Neural crest cell (in vitro differentiated cells): ENCODE data around the gene PDGFD. TPM values are rescaled to one million over a fixed set of nuclear protein-coding genes. Genes with fewer than 3 reads are reported as not detected.

ENCODE experiments used
- DNase-seq: peaks from one replicate; pipeline ENCODE4 v3.0.0; 2021; ENCODE audit warnings: low read depth, mixed read lengths, low spot score
- H3K27ac Mint-ChIP-seq: one replicate; pipeline ENCODE4 v1.8.0; 2021; ENCODE audit warnings: mild to moderate bottlenecking, mixed read lengths; ENCODE audit not compliant: unreplicated experiment
- H3K27me3 Mint-ChIP-seq: 2 replicates; pipeline ENCODE4 v1.8.0; 2021; ENCODE audit warnings: low read depth, mild to moderate bottlenecking, mixed read lengths
- H3K36me3 Mint-ChIP-seq: 2 replicates; pipeline ENCODE4 v1.8.0; 2021; ENCODE audit warnings: low read depth, mild to moderate bottlenecking, mixed read lengths
- H3K4me1 Mint-ChIP-seq: 2 replicates; pipeline ENCODE4 v1.8.0; 2021; ENCODE audit warnings: mixed read lengths
- H3K4me3 Mint-ChIP-seq: one replicate; pipeline ENCODE4 v1.8.0; 2021; ENCODE audit warnings: mild to moderate bottlenecking, mixed read lengths
- H3K9me3 Mint-ChIP-seq: 2 replicates; pipeline ENCODE4 v1.8.0; 2021; ENCODE audit warnings: mixed read lengths
- total RNA-seq: library from RNA; stranded (reverse); gene quantifications from 2 replicates; pipeline ENCODE4 v1.2.1, GENCODE V29; 2021
- TF ChIP-seq, protein P1 (sequence below): fragments of 200-600 bp; sonication (generic); conservative IDR thresholded peaks from 2 replicates; pipeline ENCODE4 v1.5.0; 2021; ENCODE audit warnings: antibody characterized with exemption, mild to moderate bottlenecking

PDGFD gene
- total RNA-seq, 1 donor from 2014 or later, result 3.4 TPM

GRCh38 chr11:103959279-103959942 lies 204.5 kb downstream of the PDGFD start:
- no peaks in the 10 kb centered on the region for H3K9me3 Mint-ChIP-seq
- no peak overlapping the region for H3K27ac Mint-ChIP-seq
- no peaks in the 10 kb centered on the region for H3K27me3 Mint-ChIP-seq
- no peak overlapping the region for H3K4me3 Mint-ChIP-seq
- H3K36me3 Mint-ChIP-seq, result no peaks in the 10 kb centered on the region
- no peak for DNase-seq
- no peaks in the 10 kb centered on the region for H3K4me1 Mint-ChIP-seq
- TF ChIP-seq, protein P1, sequence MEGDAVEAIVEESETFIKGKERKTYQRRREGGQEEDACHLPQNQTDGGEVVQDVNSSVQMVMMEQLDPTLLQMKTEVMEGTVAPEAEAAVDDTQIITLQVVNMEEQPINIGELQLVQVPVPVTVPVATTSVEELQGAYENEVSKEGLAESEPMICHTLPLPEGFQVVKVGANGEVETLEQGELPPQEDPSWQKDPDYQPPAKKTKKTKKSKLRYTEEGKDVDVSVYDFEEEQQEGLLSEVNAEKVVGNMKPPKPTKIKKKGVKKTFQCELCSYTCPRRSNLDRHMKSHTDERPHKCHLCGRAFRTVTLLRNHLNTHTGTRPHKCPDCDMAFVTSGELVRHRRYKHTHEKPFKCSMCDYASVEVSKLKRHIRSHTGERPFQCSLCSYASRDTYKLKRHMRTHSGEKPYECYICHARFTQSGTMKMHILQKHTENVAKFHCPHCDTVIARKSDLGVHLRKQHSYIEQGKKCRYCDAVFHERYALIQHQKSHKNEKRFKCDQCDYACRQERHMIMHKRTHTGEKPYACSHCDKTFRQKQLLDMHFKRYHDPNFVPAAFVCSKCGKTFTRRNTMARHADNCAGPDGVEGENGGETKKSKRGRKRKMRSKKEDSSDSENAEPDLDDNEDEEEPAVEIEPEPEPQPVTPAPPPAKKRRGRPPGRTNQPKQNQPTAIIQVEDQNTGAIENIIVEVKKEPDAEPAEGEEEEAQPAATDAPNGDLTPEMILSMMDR, result no peak

DNA sequence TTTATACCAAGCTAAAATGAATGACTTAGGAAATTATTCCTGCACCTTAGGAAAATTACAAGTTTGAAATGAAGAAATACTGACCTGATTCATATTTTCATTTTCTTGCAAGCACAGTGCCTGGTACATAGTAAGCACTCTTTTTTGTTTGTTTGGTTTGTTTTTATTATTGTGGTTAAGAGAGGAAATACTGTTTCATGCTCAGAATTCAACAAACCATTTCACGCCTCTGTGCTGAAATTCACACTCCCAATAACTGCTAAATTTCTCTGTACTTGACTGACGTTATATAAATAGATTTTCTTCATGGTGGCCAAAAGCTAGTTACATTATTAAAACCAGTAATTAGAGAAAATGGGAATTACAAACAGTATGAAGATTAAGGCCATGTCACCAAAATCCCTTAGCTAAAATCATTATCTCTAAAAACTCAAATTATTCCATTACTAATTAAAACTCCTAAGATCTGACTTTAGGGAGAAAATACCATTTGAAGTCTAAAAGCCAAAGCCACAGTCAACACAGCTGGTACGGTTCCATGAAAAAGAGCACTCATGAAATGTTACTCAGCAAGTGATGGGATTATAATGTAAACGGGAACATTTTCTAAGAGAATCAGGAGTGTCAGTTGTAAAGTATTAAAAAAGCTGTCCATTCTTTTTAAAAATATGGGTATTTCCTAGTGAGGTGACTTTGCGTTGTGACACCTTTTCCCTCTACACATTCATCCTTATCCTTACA lies 205.3 kb downstream of the PDGFD start:
- no peaks in the 10 kb centered on the region for H3K4me1 Mint-ChIP-seq
- H3K36me3 Mint-ChIP-seq, result no peaks in the 10 kb centered on the region
- TF ChIP-seq, protein P1, result no peak
- no peak overlapping the region for H3K4me3 Mint-ChIP-seq
- no peak for DNase-seq
- no peak overlapping the region for H3K27ac Mint-ChIP-seq
- no peaks in the 10 kb centered on the region for H3K27me3 Mint-ChIP-seq
- no peaks in the 10 kb centered on the region for H3K9me3 Mint-ChIP-seq

GRCh38 chr11:103953797-103954486 lies 210.0 kb downstream of the PDGFD start:
- no peaks in the 10 kb centered on the region for H3K4me1 Mint-ChIP-seq
- H3K36me3 Mint-ChIP-seq, result no peaks in the 10 kb centered on the region
- TF ChIP-seq, protein P1, result no peak
- no peak overlapping the region for H3K4me3 Mint-ChIP-seq
- no peaks in the 10 kb centered on the region for H3K27me3 Mint-ChIP-seq
- no peaks in the 10 kb centered on the region for H3K9me3 Mint-ChIP-seq
- no peak for DNase-seq
- H3K27ac Mint-ChIP-seq, result no peak overlapping the region

DNA sequence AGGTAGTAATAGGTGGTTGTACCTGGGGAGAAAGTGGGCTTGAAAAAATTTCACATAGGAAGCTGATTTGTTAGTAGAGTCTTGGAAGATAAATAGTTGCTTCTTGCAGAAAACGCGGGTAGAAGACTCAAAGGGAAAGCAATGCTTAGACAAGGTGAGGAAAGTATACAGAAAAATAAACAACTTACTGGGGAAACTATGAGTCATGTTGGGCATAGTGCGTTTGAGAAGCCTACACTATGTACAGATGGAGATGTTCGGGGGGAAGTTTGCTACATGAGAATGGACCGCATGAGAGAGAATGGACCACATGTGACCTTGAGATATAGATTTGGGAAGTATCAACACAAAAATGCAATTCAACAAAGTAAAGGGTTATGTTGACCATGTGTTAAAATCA lies 214.2 kb downstream of the PDGFD start:
- no peaks in the 10 kb centered on the region for H3K9me3 Mint-ChIP-seq
- DNase-seq, result no peak
- no peaks in the 10 kb centered on the region for H3K27me3 Mint-ChIP-seq
- H3K27ac Mint-ChIP-seq, result no peak overlapping the region
- TF ChIP-seq, protein P1, result no peak
- no peaks in the 10 kb centered on the region for H3K36me3 Mint-ChIP-seq
- no peak overlapping the region for H3K4me3 Mint-ChIP-seq
- no peaks in the 10 kb centered on the region for H3K4me1 Mint-ChIP-seq

DNA sequence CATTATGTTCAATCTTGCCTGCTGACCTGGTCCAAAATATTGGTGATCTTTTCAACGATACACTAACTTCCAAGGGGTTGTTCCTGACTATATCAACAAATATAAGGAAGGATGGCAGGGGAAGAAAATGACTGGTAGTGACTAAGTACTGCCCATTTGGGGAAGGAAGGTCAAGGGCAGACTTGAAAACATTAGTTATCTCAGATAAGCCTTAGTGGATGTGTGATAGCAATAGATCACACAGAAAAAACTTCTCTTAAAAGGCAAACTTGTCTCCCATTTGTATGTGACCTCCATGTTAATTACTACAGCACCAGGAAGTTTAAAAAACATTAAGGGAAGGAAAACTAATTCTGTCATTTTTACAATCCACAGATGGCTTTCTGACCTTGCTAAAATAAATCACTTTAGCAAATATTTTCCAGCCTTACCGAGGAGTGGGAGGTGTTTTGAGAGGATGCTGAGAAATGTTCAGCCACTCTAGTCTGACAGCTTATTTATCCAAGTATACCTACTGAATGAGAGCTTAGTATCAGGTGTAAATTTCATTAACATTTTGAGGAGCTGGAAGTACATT lies 215.7 kb downstream of the PDGFD start:
- H3K27ac Mint-ChIP-seq, result no peak overlapping the region
- no peaks in the 10 kb centered on the region for H3K4me1 Mint-ChIP-seq
- H3K27me3 Mint-ChIP-seq, result no peaks in the 10 kb centered on the region
- no peaks in the 10 kb centered on the region for H3K9me3 Mint-ChIP-seq
- TF ChIP-seq, protein P1, result no peak
- no peaks in the 10 kb centered on the region for H3K36me3 Mint-ChIP-seq
- no peak overlapping the region for H3K4me3 Mint-ChIP-seq
- DNase-seq, result no peak
